ENCODE results near the gene RGS12. TPM values are rescaled to one million over a fixed set of nuclear protein-coding genes. Genes with fewer than 3 reads are reported as not detected.

Gene RGS12
- total RNA-seq, 1 donor from 2014 or later, result 67.5 TPM

GRCh38 chr4:3249711-3250437 lies 42.9 kb upstream of the RGS12 start:
- H3K4me3 Mint-ChIP-seq, result no peak overlapping the region
- TF ChIP-seq CTCF (conservative IDR thresholded peaks at IDR 0.05), result no peak
- H3K27ac Mint-ChIP-seq, result no peak overlapping the region
- no peaks in the 10 kb centered on the region for H3K36me3 Mint-ChIP-seq
- no peaks in the 10 kb centered on the region for H3K9me3 Mint-ChIP-seq
- H3K27me3 Mint-ChIP-seq, result no peaks in the 10 kb centered on the region
- no peaks in the 10 kb centered on the region for H3K4me1 Mint-ChIP-seq (ENCODE audit: unreplicated experiment)
- DNase-seq (ENCODE audit: extremely low spot score, unreplicated experiment), result no peak

- no peak for DNase-seq (ENCODE audit: extremely low spot score, unreplicated experiment)
- Mint-ChIP-seq H3K27me3 (no peaks in the 10 kb centered on the region), H3K9me3 (no peaks in the 10 kb centered on the region), H3K4me1 (ENCODE audit: unreplicated experiment) (no peaks in the 10 kb centered on the region), H3K36me3 (no peaks in the 10 kb centered on the region), H3K27ac (no peak overlapping the region), H3K4me3 (no peak overlapping the region)
- no peak for TF ChIP-seq CTCF (conservative IDR thresholded peaks at IDR 0.05)
These were observed 42.3 kb upstream of the RGS12 start for GRCh38 chr4:3250438-3250955.

GRCh38 chr4:3250956-3251690 lies 41.7 kb upstream of the RGS12 start:
- H3K9me3 Mint-ChIP-seq, result no peaks in the 10 kb centered on the region
- no peaks in the 10 kb centered on the region for H3K27me3 Mint-ChIP-seq
- H3K4me3 Mint-ChIP-seq, result no peak overlapping the region
- no peaks in the 10 kb centered on the region for H3K36me3 Mint-ChIP-seq
- H3K27ac Mint-ChIP-seq, result no peak overlapping the region
- H3K4me1 Mint-ChIP-seq (ENCODE audit: unreplicated experiment), result no peaks in the 10 kb centered on the region
- no peak for TF ChIP-seq CTCF (conservative IDR thresholded peaks at IDR 0.05)
- no peak for DNase-seq (ENCODE audit: extremely low spot score, unreplicated experiment)

GRCh38 chr4:3251691-3252479 lies 40.9 kb upstream of the RGS12 start:
- no peak for DNase-seq (ENCODE audit: extremely low spot score, unreplicated experiment)
- no peak for TF ChIP-seq CTCF (conservative IDR thresholded peaks at IDR 0.05)
- no peaks in the 10 kb centered on the region for H3K9me3 Mint-ChIP-seq
- no peaks in the 10 kb centered on the region for H3K36me3 Mint-ChIP-seq
- H3K27ac Mint-ChIP-seq, result no peak overlapping the region
- no peak overlapping the region for H3K4me3 Mint-ChIP-seq
- H3K27me3 Mint-ChIP-seq, result no peaks in the 10 kb centered on the region
- no peaks in the 10 kb centered on the region for H3K4me1 Mint-ChIP-seq (ENCODE audit: unreplicated experiment)

GRCh38 chr4:3252480-3252828 lies 40.4 kb upstream of the RGS12 start:
- Mint-ChIP-seq H3K4me3 (no peak overlapping the region), H3K27ac (no peak overlapping the region), H3K27me3 (no peaks in the 10 kb centered on the region), H3K9me3 (no peaks in the 10 kb centered on the region), H3K36me3 (no peaks in the 10 kb centered on the region), H3K4me1 (ENCODE audit: unreplicated experiment) (no peaks in the 10 kb centered on the region)
- no peak for TF ChIP-seq CTCF (conservative IDR thresholded peaks at IDR 0.05)
- no peak for DNase-seq (ENCODE audit: extremely low spot score, unreplicated experiment)

All from type B pancreatic cell (in vitro differentiated cells).